ENCODE results near the gene ROR2. TPM values are rescaled to one million over a fixed set of nuclear protein-coding genes. Genes with fewer than 3 reads are reported as not detected.

The ROR2 gene
- total and polyA plus RNA-seq, 7 donors, result 0.46 to 81.7 (median 51.4) TPM

DNA sequence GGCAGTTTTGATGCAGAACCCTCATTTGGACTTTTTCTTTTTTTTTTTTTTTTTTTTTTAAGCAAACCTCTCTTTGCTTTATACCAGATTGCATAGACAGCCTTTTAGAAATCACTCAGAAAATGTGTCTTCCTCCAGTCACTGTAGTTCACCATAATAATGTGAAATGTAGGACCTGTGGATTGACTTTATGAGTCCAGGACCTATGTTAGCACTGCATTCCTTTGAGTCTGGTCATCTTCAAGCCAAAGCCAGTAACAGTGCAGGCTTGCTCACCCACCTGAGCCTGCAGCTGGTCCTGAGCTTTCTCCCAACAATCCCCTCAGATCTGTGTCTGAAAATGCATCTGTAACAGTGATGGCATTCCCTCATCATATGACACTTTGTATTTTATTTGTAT is 415.7 kb downstream of the ROR2 start:
- Histone ChIP-seq H3K27me3 (no peaks in the 10 kb centered on the region), H3K4me1 (no peaks in the 10 kb centered on the region), H3K36me3 (no peaks in the 10 kb centered on the region), H3K27ac (no peak overlapping the region), H3K4me3 (no peak overlapping the region), H3K9me3 (no peaks in the 10 kb centered on the region)
- DNase-seq, result no peak
- TF ChIP-seq POLR2AphosphoS5 (IDR thresholded peaks at IDR 0.05) (no peak), POLR2A (IDR thresholded peaks at IDR 0.05) (no peak), CTCF (IDR thresholded peaks at IDR 0.05) (no peak), EP300 (IDR thresholded peaks at IDR 0.05) (no peak)
- intact Hi-C loops (cut with DNase I), result no loop called here

- Histone ChIP-seq H3K9me3 (no peaks in the 10 kb centered on the region), H3K4me3 (no peak overlapping the region), H3K4me1 (no peaks in the 10 kb centered on the region), H3K27me3 (no peaks in the 10 kb centered on the region), H3K27ac (no peak overlapping the region), H3K36me3 (no peaks in the 10 kb centered on the region)
- 82 to 83% methylated on average over 7 of the region's 7 CpGs for WGBS, 2 donors
- TF ChIP-seq CTCF (IDR thresholded peaks at IDR 0.05), result no peak
- TF ChIP-seq POLR2A (IDR thresholded peaks at IDR 0.05), result no peak
- TF ChIP-seq POLR2AphosphoS5 (IDR thresholded peaks at IDR 0.05), result no peak
- TF ChIP-seq EP300 (IDR thresholded peaks at IDR 0.05), result no peak
- no peak for DNase-seq
- intact Hi-C loops (cut with DNase I), result no loop called here
Measured at GRCh38 chr9:91533382-91533781, 416.6 kb downstream of the ROR2 start.

DNA sequence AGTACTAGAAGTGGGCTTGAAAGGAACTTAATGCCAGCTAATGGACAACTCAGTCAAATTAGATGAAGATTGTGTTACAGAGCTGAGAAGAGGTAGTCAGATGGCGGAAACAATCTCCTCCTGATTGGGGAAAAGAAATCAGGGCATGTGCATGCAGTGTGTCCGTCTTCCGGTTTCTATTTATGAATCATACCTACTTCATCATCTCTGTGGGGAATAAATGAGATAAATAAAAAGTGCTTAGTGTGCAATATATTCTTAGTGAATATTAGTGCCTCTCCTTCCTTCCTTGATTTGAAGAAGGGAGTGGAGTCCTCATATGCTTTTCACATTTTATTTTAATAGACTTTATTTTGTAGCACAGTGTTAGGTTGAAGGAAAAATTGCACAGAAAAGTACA is 417.7 kb downstream of the ROR2 start:
- TF ChIP-seq POLR2A (IDR thresholded peaks at IDR 0.05) (no peak), POLR2AphosphoS5 (IDR thresholded peaks at IDR 0.05) (no peak), CTCF (IDR thresholded peaks at IDR 0.05) (no peak), EP300 (IDR thresholded peaks at IDR 0.05) (no peak)
- 86 to 96% methylated on average over 3 of the region's 3 CpGs for WGBS, 2 donors
- Histone ChIP-seq H3K27me3 (no peaks in the 10 kb centered on the region), H3K9me3 (no peaks in the 10 kb centered on the region), H3K4me3 (no peak overlapping the region), H3K4me1 (no peaks in the 10 kb centered on the region), H3K27ac (no peak overlapping the region), H3K36me3 (no peaks in the 10 kb centered on the region)
- DNase-seq, result no peak
- intact Hi-C loops (cut with DNase I), result no loop called here

GRCh38 chr9:91530829-91531228 is 419.2 kb downstream of the ROR2 start:
- Histone ChIP-seq H3K4me1 (no peaks in the 10 kb centered on the region), H3K27me3 (no peaks in the 10 kb centered on the region), H3K27ac (no peak overlapping the region), H3K9me3 (no peaks in the 10 kb centered on the region), H3K4me3 (no peak overlapping the region), H3K36me3 (no peaks in the 10 kb centered on the region)
- TF ChIP-seq POLR2A (IDR thresholded peaks at IDR 0.05) (no peak), POLR2AphosphoS5 (IDR thresholded peaks at IDR 0.05) (no peak), EP300 (IDR thresholded peaks at IDR 0.05) (no peak), CTCF (IDR thresholded peaks at IDR 0.05) (no peak)
- WGBS, 2 donors, result 59 to 73% methylated on average over 2 of the region's 2 CpGs
- no peak for DNase-seq
- intact Hi-C loops (cut with DNase I), result no loop called here

GRCh38 chr9:91522481-91522880 is 427.5 kb downstream of the ROR2 start:
- Histone ChIP-seq H3K4me3 (no peak overlapping the region), H3K9me3 (no peaks in the 10 kb centered on the region), H3K36me3 (no peaks in the 10 kb centered on the region), H3K4me1 (peaks cover 0 to 5% (median 0%) of the 10 kb centered on the region in 4 donors), H3K27me3 (no peaks in the 10 kb centered on the region), H3K27ac (no peak overlapping the region)
- 0 to 31% methylated on average over 1 of the region's 1 CpG for WGBS, 2 donors
- DNase-seq, result no peak
- intact Hi-C loops (cut with DNase I), result no loop called here
- TF ChIP-seq CTCF (IDR thresholded peaks at IDR 0.05) (no peak), EP300 (IDR thresholded peaks at IDR 0.05) (no peak), POLR2AphosphoS5 (IDR thresholded peaks at IDR 0.05) (no peak), POLR2A (IDR thresholded peaks at IDR 0.05) (no peak)
